HG03095 (cell line): ENCODE results near the gene PUDP.
A peak's percentile ranks its signal among the peaks of the same experiment; 100 is the strongest.
"Not testable (repeated sequence)": the region's sequence is repeated elsewhere in the genome, so short reads cannot be mapped to it uniquely, and the experiment has no call there.

Experiments used
- ATAC-seq: cut with Tn5 transposase; IDR thresholded peaks from one replicate; pipeline ENCODE4 v1.9.1; 2021; ENCODE audit warnings: moderate library complexity; ENCODE audit not compliant: unreplicated experiment

PUDP gene

DNA sequence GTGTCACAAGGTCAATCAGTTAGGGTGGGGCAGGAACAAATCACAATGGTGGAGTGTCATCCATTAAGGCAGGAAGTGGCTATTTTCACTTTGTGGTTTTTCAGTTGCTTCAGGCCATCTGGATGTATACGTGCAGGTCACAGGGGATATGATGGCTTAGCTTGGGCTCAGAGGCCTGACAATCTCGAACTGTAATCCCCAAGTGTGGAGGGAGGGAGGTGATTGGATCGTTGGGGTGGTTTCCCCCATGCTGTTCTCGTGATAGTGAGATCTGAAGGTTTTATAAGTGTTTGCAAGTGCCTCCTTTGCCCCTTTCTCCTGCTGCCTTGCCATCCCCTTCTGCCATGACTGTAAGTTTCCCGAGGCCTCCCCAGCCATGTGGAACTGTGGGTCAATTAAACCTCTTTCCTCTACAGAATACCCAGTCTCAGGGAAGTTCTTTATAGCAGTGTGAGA is 37.1 kb downstream of the PUDP start:
- ATAC-seq: peak; percentile 38

DNA sequence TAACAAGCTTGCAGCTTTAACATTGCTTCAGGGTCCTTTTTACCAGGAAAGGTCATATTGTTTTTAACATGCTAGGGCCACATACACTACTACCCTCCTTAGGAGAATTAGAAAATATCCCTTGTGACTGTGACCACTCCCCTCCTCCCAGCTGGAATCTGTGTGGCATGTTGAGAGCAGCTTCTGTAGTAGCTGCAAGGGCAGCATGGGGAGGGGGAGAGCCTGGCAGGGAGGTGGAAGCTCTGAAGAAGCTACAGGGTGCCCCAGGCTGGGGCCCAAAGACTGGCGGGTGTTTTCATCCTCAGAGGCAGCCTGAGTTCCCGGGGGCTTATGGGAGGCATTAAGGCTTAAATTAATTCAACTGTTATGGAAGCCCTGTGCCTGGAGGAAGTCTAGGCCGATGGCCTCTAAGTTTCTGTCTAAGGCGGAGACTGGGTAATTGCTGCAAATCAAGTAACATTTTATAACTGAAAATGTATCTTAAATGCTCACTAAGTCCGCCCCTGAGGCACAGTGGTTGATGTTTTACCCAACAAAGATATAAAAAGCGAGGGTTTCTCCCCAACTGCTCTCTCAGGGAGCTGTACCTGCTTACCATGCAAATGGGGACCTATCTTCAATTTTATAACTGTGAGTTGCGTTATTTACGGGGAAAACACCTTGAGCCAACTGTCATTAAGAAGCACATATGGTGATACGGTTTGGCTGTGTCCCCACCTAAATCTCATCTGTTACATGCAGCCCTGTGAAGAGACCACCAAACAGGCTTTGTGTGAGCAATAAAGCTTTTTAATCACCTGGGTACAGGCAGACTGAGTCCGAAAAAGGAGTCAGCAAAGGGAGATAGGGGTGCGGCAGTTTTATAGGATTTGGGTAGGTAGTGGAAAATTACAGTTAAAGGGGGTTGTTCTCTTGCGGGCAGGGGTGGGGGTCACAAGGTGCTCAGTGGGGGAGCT is 37.8 kb downstream of the PUDP start:
- ATAC-seq: peak; percentile 73

DNA sequence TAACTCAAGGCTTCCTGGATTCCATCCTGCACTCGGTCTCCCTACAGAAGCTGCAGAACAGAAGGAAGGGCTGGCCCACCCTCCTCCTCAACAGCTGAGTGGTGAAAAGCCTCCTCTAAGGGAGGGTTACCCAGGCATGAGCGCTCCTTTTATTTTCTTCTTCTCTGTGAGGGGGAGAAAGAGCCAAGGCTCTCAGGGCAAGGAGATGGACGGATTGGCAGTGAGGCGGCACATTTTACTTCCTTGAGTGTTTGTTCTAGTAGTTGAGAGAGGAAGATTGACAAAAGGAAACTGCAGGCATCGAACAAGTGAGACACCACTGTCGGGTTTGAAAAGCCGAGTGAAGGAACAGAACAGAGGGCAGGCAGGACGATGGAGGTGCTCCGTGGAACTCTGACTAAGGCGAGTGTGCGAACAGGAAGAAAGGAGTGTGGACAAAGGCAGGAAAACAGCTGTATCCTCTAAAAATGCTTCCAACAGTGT is 38.9 kb downstream of the PUDP start:
- ATAC-seq: no peak

DNA sequence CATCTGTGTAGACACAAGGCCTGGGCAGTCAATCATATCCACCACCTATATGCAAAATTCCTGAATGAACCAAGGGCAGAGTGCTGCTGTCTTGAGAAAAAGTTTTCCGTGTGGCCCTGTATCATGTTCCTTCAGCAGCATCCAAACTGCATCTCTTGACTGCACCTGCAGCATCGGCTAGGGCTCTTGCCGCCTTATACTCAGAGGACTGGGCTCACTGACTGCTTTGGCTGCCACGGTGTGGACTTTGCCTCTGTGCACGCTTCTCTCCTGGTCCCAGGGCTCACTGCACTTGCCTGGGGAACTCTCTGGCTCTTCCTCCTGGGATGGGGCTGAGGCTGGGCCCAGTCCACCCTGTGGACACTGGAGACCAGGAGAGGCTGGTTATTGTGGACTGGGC is 39.9 kb downstream of the PUDP start:
- no peak for ATAC-seq

DNA sequence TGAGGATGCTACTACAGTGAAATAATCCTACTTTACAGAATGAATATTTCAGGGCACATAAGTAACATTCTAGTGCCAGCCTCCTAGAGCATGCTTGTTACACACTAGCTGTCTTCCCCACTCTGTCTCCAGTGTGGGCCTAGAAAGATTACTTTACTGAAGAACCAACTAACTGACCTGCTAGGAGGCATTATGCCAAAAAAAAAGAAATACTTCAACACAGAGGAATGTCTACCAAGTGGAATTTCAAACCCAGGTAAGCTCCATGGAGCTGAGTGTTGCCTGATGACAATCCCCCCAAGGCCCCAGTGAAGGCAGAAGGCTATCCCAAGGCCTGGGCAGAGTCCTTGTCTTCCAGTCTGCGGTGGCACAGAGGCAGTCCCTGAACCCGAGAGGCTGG is 41.3 kb downstream of the PUDP start:
- ATAC-seq: no peak

DNA sequence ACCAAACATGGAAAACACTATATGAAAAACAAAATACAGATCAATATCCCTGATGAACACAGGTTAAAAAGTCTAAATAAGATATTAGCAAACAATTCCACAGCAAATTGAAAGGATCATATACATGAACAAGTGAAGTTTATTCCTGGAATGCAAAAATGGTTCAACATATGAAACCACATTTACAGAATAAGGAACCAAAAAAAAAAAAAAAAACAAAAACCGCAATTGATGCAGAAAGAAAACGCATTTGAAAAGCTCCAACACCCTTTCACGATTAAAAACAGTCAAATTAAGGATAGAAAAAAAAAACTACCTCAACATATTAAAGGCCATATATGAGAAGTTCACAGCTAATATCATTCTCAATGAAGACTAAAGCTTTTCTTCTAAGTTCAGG is 45.8 kb downstream of the PUDP start:
- ATAC-seq: no peak

DNA sequence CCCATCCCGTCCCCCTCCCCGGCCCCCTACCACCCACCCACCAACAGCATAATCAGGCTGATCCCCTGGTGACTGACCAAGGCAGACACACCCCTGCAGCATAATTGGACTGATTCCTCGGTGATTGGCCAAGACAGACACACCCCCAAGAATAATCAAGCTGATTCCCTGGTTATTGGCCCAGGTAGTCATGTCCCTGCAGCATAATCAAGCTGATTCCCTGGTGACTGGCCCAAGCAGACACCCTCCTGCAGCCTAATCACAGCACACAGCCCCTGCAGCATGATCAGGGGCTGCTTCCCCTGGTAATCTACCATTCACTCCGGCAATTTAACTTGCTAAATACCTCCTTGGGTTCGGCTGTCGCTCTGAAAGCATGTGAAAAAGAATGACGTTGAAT is 47.9 kb downstream of the PUDP start:
- ATAC-seq: no peak

DNA sequence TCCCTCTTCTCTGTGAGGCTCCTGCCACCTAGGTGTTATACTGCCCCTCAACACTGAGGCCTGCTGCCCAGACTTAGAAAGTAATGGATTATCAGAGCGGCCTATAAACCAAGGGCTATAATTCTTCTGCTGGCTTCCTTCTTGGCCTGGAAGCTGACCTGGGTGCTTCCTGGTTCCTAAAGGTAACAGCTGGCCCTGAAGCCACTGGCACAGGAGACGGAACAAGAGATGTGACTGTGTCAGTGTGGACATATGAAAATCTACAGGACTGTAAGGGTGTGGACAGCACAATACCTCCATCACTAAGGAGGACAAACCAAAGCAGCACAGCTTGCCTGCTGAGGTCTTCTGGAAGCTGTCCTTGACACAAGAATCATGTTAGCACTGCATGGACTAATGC is 52.3 kb downstream of the PUDP start:
- not testable (repeated sequence) for ATAC-seq

DNA sequence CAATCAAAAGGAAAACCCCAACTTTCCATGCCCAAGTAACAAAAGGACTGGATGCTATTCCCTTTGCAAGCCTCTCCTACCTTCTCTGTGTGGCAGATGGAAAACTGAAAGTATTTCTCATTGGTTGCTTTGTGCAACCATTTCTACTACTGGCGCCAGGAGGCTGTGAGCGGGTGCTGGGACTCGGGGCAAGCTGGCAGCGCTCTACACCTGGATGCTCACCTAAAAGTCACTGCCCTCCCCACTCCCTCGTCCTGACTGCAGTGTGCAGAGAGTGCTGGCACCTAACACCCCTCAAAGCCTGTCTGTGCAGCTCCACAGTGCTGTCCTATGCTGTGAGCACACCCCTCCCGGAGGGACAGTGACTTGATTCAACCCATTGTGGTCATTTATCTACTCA is 54.6 kb downstream of the PUDP start:
- no peak for ATAC-seq

DNA sequence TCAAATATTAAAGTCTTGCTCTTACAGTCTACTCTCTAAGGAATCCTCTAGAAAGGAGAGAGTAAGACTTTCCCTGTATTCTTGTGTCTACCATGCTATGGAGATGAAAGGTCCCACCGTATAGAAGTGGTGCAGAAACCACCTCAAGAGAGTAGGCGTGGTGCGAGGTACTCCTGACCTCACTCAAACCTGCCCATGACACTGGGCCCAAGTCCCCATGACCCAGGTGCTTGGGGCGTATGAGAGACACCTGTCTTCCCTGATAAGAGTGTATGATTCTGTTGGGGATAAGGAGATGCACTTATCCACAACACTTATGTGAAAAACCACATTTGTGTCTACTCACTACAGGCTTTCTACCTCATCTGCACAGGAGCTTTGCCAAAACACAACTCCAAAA is 55.4 kb downstream of the PUDP start:
- no peak for ATAC-seq

DNA sequence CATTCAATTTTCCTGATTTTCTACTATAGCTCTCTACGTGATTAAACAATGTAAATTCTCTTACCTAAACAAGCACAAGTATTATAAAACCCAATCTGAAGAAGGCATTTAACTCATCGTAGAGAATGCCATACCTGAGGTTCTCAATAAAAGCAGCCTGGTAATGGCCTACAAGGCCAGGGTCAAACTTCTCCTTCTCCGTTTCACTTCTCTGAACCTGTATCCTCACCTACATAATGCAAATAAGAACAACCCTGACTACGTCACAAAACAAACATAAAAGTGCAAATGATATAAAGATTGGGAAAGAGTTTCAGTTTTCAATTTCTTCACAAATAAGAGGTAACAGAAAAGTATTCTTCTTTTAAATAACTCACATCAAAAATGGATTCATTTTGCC is 56.0 kb downstream of the PUDP start:
- ATAC-seq: no peak

DNA sequence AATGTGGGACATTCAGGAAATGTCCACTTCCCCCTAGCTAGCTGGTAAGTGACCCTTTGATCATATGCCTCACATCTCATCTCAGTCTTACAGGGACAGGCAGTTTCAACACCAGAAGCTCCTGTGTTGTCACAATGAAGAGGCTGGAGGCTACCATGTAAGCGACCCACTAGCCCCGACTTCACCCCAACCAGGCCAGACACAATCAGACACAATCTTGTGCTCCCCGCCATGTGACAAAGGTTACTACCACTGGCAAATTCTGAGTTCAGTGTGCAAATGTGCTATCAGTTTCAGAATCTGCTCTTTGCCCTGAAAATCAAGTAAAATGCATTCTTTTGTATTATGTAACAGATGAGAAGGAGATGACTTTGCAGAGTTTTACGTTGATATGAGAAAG is 57.3 kb downstream of the PUDP start:
- no peak for ATAC-seq

DNA sequence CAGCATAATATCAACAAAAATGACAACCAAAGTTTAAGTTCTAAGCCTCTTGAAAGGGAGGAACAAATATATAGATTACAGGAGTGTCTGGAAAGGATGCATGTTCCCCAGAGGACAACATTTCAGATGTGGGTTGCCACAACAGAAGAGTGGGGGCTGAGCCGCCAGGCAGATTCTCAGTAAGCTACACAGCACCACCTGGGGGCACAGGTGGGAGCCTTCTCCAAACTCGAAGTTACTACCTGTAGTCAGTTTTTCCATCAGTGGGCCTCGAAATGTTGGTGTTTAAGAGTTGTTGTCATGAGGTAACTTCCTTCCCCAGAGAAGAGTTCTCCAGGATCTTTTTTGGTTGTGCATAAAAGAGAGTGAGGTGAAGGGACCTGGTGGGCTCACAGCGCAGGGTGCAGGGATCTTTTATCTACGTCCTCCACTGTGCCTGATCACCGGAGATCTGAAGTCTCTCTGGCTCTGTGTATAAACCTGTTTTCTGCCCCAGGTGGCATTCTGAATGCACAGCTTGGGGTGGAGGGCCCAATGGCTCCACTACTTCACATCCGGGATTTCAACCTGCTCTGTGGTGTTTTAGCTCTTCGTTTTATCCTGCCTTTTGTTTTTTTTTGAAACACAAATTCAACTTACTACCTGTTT is 58.9 kb downstream of the PUDP start:
- ATAC-seq: peak; percentile 38

DNA sequence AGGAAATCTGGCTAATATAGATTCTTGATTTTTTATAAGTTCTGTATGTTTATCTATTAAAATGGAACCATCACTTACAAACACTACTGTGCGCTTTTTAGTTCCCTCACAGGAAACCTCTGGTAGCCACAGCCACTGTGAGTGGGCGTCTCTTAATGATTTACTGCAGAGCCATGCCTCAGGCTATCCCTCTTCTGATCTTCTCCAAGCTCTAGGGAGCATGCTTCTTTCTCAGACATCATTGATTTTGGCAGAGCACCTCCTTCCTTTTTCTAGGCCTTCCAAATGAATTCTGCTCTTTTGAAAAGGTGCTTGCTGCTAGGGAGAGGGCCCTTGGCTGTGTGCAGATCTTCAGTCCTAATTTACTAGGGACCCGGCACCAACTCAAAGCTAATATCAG is 61.6 kb downstream of the PUDP start:
- ATAC-seq: peak; percentile 41

DNA sequence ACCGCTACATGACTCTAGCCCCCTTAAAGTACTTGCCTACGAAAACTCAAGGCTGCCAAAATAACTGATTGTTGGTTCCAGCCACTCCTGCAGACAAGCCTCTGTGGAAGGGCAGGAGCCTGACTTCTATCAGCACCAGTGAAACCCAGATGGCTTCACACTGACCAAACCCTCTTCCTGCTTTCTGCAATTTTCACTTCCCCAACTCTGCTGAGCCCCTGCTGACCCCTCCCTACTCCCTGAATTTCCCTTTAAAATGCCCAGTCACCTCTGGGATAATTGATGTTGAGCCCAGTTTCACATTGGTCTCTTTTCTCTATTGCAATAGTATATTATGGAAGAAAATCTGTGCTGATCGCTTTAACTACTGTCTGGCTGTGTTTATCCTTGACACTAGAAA is 62.1 kb downstream of the PUDP start:
- ATAC-seq: no peak

DNA sequence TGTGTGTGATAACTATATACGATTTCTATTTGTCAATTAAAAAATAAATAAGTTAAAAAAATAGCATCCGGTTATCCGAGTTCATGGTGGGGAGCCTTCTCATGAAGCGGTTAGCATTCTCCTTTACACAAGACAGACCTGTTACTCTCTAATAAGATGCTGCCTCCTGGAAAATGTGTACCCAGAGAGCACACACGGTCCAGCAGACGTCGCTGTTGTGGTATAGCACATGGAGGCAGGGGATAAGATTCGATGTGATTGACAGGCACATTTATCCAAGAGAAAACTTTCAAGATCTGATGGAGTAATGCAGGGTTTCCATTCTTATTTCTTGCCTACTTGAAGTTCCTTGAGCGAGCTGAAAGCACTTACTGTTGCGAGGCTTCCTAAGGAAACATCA is 63.1 kb downstream of the PUDP start:
- ATAC-seq: no peak

DNA sequence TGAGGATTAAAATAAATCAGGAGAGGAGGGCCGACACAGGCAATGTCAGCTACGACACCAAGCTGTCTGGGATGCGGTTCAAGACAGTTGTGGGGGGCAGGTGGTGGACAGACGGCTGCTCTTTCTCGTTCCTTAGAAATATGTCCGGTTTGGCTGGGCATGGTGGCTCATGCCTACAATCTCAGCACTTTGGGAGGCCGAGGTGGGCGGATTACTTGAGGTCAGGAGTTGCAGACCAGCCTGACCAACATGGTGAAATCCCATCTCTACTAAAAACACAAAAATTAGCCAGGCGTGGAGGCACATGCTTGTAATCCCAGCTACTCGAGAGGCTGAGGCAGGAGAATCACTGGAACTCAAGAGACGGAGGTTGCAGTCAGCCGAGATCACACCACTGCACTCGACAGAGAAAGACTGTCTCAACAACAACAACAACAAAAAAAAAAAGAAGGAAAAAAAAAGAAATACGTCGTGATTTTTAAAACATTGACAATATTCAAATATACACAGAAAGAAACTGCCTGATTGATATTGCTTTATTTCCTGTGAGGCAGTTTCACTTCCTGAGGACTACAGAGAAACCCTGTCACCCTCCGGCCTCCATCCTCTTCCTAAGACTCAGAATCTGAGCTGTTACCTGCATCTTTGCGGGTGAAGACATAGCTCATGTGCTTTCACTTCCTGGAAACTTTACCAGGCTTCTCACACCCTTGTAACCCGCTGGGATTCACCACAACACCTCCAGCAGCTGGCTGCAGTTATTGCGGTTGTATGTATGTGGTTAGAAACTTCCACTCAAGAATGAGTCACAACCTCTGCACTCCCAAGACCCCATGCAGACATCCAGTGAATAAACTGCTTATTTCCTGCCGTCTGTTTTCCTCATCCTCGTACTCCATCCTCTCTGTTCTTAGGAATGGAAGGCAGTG is 64.2 kb downstream of the PUDP start:
- peak; percentile 72 for ATAC-seq

DNA sequence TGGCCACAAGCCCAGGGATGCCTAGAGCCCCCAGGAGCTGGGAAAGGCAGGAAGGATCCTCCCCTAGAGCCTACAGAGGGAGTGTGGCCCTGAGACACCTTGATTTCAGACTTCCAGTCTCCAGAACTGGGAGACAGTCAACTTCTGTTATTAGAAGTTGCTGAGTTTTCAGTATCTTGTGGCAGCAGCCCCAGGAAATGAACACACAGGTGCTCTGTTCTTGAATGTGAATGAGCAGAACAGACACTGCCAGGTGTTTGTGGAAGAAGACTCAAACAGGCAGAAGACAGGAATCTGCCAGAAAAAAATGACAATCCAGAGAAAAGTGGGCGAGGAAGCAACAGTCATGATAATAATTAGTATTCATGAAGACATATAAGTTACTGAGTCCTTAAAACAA is 64.9 kb downstream of the PUDP start:
- ATAC-seq: no peak

DNA sequence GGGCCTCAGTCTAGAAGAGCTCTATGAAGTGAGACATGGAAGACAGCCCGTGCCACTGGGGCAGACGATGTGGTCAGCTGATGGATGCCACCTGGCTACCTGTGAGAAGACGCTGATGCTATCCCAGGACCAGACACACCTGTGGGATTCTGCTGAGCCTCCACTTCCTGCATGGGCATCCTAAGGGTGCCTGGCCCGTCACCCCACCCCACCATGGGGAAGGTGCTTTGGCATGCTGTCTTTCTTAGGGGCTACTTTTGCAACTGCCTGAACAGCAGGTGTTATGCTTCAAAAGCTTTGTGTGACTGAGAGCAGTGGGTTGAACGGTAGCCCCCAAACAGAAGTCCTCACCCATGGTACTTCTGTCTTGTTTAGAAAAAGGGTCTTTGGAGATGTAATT is 65.4 kb downstream of the PUDP start:
- no peak for ATAC-seq

DNA sequence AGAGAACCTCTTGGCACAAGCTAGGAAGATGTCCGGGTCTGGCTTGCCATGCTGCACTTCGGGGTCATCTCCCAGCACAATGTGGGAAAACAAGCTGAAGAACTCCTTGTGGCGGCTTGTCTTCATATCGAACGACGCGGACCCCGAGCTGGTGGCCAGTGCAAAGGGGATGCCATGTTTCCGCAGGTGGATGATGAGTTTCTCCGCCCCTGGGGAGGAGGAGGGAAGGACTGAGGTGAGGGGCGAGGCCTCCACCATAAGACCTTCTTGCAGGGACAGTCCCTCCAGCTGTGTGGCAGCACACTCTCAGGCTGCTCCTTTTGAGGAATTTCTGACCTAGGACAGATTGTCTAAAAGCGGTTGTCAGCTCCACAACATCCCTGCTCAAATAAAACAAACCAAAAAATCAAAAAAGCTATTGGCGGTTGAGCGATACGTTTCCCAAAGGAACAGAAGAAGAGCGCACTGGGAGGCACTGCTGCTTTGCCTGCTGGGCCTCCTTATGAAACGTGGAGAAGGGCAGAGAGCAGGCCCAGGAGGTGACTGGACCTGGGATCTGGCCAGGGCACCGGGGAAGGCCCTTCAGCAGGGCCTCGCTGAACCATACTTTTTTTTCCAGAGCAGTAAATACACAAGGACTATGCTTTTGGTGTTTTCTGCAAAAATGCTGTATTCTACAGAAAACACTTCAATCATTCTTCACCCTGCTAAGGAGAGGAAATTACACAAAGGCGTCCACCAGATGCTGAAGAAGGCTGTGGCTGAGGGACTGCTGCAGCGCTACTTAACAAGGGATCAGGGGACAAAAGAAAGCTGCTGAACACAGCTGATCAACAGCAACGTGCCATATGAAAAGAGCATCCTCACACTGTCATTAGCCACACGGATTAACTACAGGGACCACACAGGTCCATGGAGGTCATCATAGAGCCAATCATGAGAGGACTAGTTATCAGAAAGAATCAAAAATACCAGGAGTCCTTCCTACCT is 70.4 kb downstream of the PUDP start:
- ATAC-seq: no peak
